Measurements from ENCODE around the gene HBEGF. TPM values are rescaled to one million over a fixed set of nuclear protein-coding genes. Genes with fewer than 3 reads are reported as not detected.

The HBEGF gene
- polyA plus RNA-seq, 1 donor (not counting 4 experiments of a cell fraction or from before 2014, with no cell fraction given): 53.1 TPM

DNA sequence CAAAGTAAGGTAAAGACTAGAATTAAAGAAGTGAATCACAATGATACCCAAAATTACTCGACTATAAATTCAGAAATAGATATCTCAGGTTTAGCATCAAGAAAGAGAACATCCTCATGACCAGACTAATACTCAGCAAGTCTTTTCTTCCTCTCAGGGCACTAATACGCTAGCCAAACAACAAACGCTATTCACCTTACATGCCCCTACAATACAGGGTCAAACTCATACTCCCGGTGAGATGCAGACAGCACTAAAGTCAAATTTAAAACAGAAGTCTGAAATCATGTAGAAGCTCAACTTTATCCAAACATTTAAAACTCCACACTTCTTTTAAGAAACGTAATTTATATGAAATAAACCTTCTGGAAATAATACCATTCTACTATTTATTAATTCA, 49.1 kb downstream of the HBEGF start:
- Histone ChIP-seq H3K4me3 (ENCODE audit: control insufficient read depth in 2 of 3, extremely low read depth in 1 of 3, insufficient read depth in 2 of 3, low read depth in 1 of 3, low read length in 3 of 3) (no peak overlapping the region), H4K20me1 (ENCODE audit: control insufficient read depth, extremely low read depth, insufficient read depth, low read length) (peaks cover 3% of the 10 kb centered on the region), H3K9me3 (ENCODE audit: control insufficient read depth, low read depth, low read length) (no peaks in the 10 kb centered on the region), H3K27me3 (ENCODE audit: control insufficient read depth, extremely low read depth, insufficient read depth, low read length) (no peaks in the 10 kb centered on the region), H3K4me2 (ENCODE audit: control insufficient read depth, extremely low read depth, insufficient read depth, low read depth, low read length) (no peak overlapping the region), H3K27ac (ENCODE audit: control insufficient read depth, insufficient read depth, low read length) (no peak overlapping the region), H3K4me1 (ENCODE audit: control insufficient read depth, extremely low read depth, insufficient read depth, low read length) (peaks cover 42% of the 10 kb centered on the region), H3K36me3 (ENCODE audit: control insufficient read depth in 2 of 2, extremely low read depth in 1 of 2, insufficient read depth in 2 of 2, low read length in 2 of 2) (peaks cover 2 to 13% of the 10 kb centered on the region in 2 experiments), H3K79me2 (ENCODE audit: control insufficient read depth, insufficient read depth, low read length) (peaks cover 74% of the 10 kb centered on the region), H2AFZ (ENCODE audit: control insufficient read depth, low read length) (no peak overlapping the region), H3K9me1 (ENCODE audit: control insufficient read depth, extremely low read depth, insufficient read depth, low read length) (peaks cover 3% of the 10 kb centered on the region), H3K9ac (ENCODE audit: control insufficient read depth, extremely low read depth, insufficient read depth, low read length) (no peak overlapping the region)
- dilution Hi-C loops (cut with MboI; ENCODE audit: extremely low pct_ligation_motif_present, low sequenced_read_pairs): no loop called here
- FAIRE-seq (no peak), DNase-seq (ENCODE audit: low read depth, low spot score) (no peak)
- no peak for TF ChIP-seq EZH2 (IDR thresholded peaks at IDR 0.05; ENCODE audit: low read length)
- TF ChIP-seq, protein P1, sequence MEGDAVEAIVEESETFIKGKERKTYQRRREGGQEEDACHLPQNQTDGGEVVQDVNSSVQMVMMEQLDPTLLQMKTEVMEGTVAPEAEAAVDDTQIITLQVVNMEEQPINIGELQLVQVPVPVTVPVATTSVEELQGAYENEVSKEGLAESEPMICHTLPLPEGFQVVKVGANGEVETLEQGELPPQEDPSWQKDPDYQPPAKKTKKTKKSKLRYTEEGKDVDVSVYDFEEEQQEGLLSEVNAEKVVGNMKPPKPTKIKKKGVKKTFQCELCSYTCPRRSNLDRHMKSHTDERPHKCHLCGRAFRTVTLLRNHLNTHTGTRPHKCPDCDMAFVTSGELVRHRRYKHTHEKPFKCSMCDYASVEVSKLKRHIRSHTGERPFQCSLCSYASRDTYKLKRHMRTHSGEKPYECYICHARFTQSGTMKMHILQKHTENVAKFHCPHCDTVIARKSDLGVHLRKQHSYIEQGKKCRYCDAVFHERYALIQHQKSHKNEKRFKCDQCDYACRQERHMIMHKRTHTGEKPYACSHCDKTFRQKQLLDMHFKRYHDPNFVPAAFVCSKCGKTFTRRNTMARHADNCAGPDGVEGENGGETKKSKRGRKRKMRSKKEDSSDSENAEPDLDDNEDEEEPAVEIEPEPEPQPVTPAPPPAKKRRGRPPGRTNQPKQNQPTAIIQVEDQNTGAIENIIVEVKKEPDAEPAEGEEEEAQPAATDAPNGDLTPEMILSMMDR (optimal IDR thresholded peaks at IDR 0.05 in 1 of 3, IDR thresholded peaks at IDR 0.05 in 1 of 3, conservative IDR thresholded peaks at IDR 0.05 in 1 of 3; ENCODE audit: extremely low read depth in 1 of 3, insufficient read depth in 2 of 3, low read length in 3 of 3): no peak

DNA sequence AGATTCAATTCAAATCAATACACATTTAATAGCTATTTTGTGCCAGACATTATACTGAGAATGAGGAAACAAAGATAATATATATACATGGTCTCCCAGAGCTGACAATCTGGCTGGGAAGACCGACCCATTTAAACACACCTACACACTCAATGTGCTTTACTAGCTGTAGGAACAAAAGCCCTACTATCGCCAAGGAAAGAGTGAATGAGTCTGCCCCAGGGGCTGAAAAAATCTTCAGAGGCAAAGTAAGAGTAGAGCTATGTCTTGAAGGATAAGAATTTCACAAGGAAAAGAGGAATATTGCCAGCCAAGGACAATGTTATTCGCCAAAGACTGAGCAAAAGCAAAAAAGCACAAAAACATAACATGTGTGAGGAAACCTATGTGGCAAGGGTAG, 50.1 kb downstream of the HBEGF start:
- peaks cover 34% of the 10 kb centered on the region for H3K4me1 ChIP-seq (ENCODE audit: control insufficient read depth, extremely low read depth, insufficient read depth, low read length)
- FAIRE-seq: no peak
- H3K27me3 ChIP-seq (ENCODE audit: control insufficient read depth, extremely low read depth, insufficient read depth, low read length): no peaks in the 10 kb centered on the region
- H3K9ac ChIP-seq (ENCODE audit: control insufficient read depth, extremely low read depth, insufficient read depth, low read length): no peak overlapping the region
- H2AFZ ChIP-seq (ENCODE audit: control insufficient read depth, low read length): no peak overlapping the region
- H3K9me1 ChIP-seq (ENCODE audit: control insufficient read depth, extremely low read depth, insufficient read depth, low read length): peaks cover 3% of the 10 kb centered on the region
- H3K36me3 ChIP-seq (ENCODE audit: control insufficient read depth in 2 of 2, extremely low read depth in 1 of 2, insufficient read depth in 2 of 2, low read length in 2 of 2): peaks cover 2 to 13% of the 10 kb centered on the region in 2 experiments
- no peak overlapping the region for H3K4me3 ChIP-seq (ENCODE audit: control insufficient read depth in 2 of 3, extremely low read depth in 1 of 3, insufficient read depth in 2 of 3, low read depth in 1 of 3, low read length in 3 of 3)
- H3K79me2 ChIP-seq (ENCODE audit: control insufficient read depth, insufficient read depth, low read length): peaks cover 72% of the 10 kb centered on the region
- H3K27ac ChIP-seq (ENCODE audit: control insufficient read depth, insufficient read depth, low read length): no peak overlapping the region
- no peak for DNase-seq (ENCODE audit: low read depth, low spot score)
- H3K4me2 ChIP-seq (ENCODE audit: control insufficient read depth, extremely low read depth, insufficient read depth, low read depth, low read length): no peak overlapping the region
- dilution Hi-C loops (cut with MboI; ENCODE audit: extremely low pct_ligation_motif_present, low sequenced_read_pairs): no loop called here
- no peaks in the 10 kb centered on the region for H3K9me3 ChIP-seq (ENCODE audit: control insufficient read depth, low read depth, low read length)
- TF ChIP-seq, protein P1 (optimal IDR thresholded peaks at IDR 0.05 in 1 of 3, IDR thresholded peaks at IDR 0.05 in 1 of 3, conservative IDR thresholded peaks at IDR 0.05 in 1 of 3; ENCODE audit: extremely low read depth in 1 of 3, insufficient read depth in 2 of 3, low read length in 3 of 3): no peak
- no peak for TF ChIP-seq EZH2 (IDR thresholded peaks at IDR 0.05; ENCODE audit: low read length)
- H4K20me1 ChIP-seq (ENCODE audit: control insufficient read depth, extremely low read depth, insufficient read depth, low read length): peaks cover 3% of the 10 kb centered on the region

All from keratinocyte (primary cell).